Transverse colon (tissue), 4 donors: ENCODE results near the gene SAMD5. TPM values are rescaled to one million over a fixed set of nuclear protein-coding genes. Genes with fewer than 3 reads are reported as not detected.

ENCODE experiments used
- DNase-seq: peaks from one replicate; pipeline ENCODE4 v3.0.0-alpha.2; 2019
- H3K27ac ChIP-seq, 4 donors: fragments of 200-600 bp; sonication (generic); 2 replicates each; pipeline ENCODE4 v1.5.1; 2016 to 2018; ENCODE audit warnings: inconsistent platforms in 4 of 4
- H3K27me3 ChIP-seq: fragments of 200-600 bp; sonication (generic); 2 replicates; pipeline ENCODE4 v1.5.1; 2017; ENCODE audit warnings: inconsistent platforms
- H3K36me3 ChIP-seq, 4 donors: fragments of 200-600 bp; sonication (generic); 2 replicates each; pipeline ENCODE4 v1.5.1; 2017 to 2019; ENCODE audit warnings: inconsistent platforms in 4 of 4
- H3K4me1 ChIP-seq, 4 donors: fragments of 200-600 bp; sonication (generic); 2 replicates each; pipeline ENCODE4 v1.5.1; 2017 to 2020; ENCODE audit warnings: inconsistent platforms in 4 of 4
- H3K4me3 ChIP-seq, 4 donors: fragments of 200-600 bp; sonication (generic); 1 replicate in 1 of 4; 2 replicates in 3 of 4; pipeline versions ENCODE4 v1.5.1 to v1.6.1; 2017 to 2019; ENCODE audit warnings: inconsistent platforms in 4 of 4
- H3K9me3 ChIP-seq, 2 donors: fragments of 200-600 bp; sonication (generic); 2 replicates each; pipeline ENCODE4 v1.5.1; 2017 to 2019; ENCODE audit warnings: inconsistent platforms in 2 of 2
- EP300 ChIP-seq: sonication (generic); formaldehyde crosslinking; IDR thresholded peaks from one replicate; pipeline ENCODE4 v1.6.1; 2017; ENCODE audit warnings: antibody characterized with exemption, low read depth
- POLR2A ChIP-seq: fragments of 450-650 bp; IDR thresholded peaks from one replicate; pipeline ENCODE4 v1.6.1; 2016; ENCODE audit warnings: antibody characterized with exemption, mild to moderate bottlenecking, moderate library complexity
- POLR2AphosphoS5 ChIP-seq, 3 donors: sonication (generic); formaldehyde crosslinking; IDR thresholded peaks; one replicate each; pipeline ENCODE4 v1.6.1; 2016; ENCODE audit warnings: antibody characterized with exemption in 3 of 3
- WGBS, 2 donors: methylation state at CpG; one replicate each; pipeline ENCODE4 v1.1.5; 2018; ENCODE audit warnings: low coverage in 1 of 2; 5-methylcytosine and 5-hydroxymethylcytosine counted together
- in situ Hi-C, 4 donors: fragments of 200-750 bp; cut with MboI; loops; one replicate each; pipeline versions ENCODE4 v1.15.0 to v1.15.1; 2017; ENCODE audit warnings: low sequenced_read_pairs in 3 of 4, low pct_ligation_motif_present in 1 of 4, low pct_unique_long_range_greater_than_20kb in 1 of 4
- intact Hi-C: fragments of 100-400 bp; cut with DNase I; formaldehyde crosslinking; loops from one replicate; pipeline ENCODE4 v1.15.1; 2023; ENCODE audit warnings: low total_unique reads
- total RNA-seq, 4 donors: library from RNA; depleted of rRNA; stranded (reverse); fragments of >200 nt; gene quantifications; one replicate each; pipeline ENCODE4 v1.1.0, GENCODE V29; 2016
- TF ChIP-seq, protein P1 (sequence below), 5 experiments: fragments of 200-600 bp in 3 of 5; fragments of 450-650 bp in 2 of 5; sonication (generic) in 3 of 5; IDR thresholded peaks; 1 replicate in 2 of 5; 2 replicates in 3 of 5; pipeline ENCODE4 v1.5.1; 2016 to 2017; ENCODE audit warnings: antibody characterized with exemption in 5 of 5, inconsistent platforms in 3 of 5, mild to moderate bottlenecking in 2 of 5, moderate library complexity in 1 of 5

SAMD5 gene
- total RNA-seq, 4 donors from 2014 or later, result 1.5 to 7.8 (median 3.7) TPM

DNA sequence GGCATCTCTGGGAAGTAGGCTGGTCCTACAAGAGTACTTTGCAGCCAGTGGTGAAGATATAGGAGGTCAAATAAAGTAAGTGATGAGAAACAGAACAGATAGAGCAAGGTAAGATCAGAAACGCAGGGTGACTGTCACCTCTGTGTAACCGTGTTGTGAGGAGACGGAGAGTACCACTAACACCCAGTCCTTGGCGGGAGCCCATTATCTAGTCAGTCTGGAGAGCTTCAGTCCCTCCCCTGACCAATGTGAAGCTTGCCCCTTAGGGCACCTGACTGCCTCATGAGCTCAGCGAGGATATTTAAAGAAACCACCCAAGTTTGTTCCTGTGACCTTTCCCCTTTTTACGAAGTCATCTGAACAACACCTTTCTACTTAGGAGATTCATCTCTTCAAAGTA is 110.0 kb downstream of the SAMD5 start:
- 87 to 94% methylated on average over 5 to 6 of the region's 6 CpGs for WGBS, 2 donors

DNA sequence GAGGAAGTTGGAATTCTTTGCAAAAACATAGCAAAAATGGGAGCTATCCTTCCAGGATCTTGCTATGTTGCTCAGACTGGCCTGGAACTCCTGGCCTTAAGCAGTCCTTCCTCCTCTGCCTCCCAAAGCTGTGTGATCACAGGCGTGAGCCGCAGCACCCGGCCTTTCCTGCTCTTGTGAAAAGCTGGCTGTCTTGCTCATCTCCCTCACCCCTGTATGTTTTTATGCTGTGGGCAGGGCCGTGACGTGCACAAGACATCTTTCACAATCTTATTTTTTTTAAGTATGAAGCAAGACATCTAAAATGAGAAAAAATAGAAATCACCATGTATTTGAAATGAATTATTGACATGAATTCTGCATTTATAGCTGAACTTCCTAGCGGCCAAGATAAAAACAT is 110.4 kb downstream of the SAMD5 start:
- DNase-seq, result no peak
- no peak overlapping the region for H3K27ac ChIP-seq
- in situ Hi-C loops, result no loop called here
- intact Hi-C loops, result no loop called here
- no peaks in the 10 kb centered on the region for H3K4me1 ChIP-seq
- WGBS, 2 donors, result 85 to 90% methylated on average over 6 of the region's 6 CpGs
- H3K27me3 ChIP-seq, result no peaks in the 10 kb centered on the region
- no peak overlapping the region for H3K4me3 ChIP-seq
- no peaks in the 10 kb centered on the region for H3K9me3 ChIP-seq
- TF ChIP-seq POLR2AphosphoS5 (IDR thresholded peaks at IDR 0.05) (no peak), POLR2A (no peak), EP300 (no peak)
- TF ChIP-seq, protein P1, sequence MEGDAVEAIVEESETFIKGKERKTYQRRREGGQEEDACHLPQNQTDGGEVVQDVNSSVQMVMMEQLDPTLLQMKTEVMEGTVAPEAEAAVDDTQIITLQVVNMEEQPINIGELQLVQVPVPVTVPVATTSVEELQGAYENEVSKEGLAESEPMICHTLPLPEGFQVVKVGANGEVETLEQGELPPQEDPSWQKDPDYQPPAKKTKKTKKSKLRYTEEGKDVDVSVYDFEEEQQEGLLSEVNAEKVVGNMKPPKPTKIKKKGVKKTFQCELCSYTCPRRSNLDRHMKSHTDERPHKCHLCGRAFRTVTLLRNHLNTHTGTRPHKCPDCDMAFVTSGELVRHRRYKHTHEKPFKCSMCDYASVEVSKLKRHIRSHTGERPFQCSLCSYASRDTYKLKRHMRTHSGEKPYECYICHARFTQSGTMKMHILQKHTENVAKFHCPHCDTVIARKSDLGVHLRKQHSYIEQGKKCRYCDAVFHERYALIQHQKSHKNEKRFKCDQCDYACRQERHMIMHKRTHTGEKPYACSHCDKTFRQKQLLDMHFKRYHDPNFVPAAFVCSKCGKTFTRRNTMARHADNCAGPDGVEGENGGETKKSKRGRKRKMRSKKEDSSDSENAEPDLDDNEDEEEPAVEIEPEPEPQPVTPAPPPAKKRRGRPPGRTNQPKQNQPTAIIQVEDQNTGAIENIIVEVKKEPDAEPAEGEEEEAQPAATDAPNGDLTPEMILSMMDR (IDR thresholded peaks at IDR 0.05), result no peak
- H3K36me3 ChIP-seq, result no peaks in the 10 kb centered on the region

More for the DNA sequence above, 110.0 kb downstream of the SAMD5 start:
- Histone ChIP-seq H3K4me3 (no peak overlapping the region), H3K27ac (no peak overlapping the region), H3K4me1 (no peaks in the 10 kb centered on the region), H3K27me3 (no peaks in the 10 kb centered on the region), H3K36me3 (no peaks in the 10 kb centered on the region), H3K9me3 (no peaks in the 10 kb centered on the region)
- no peak for TF ChIP-seq POLR2AphosphoS5 (IDR thresholded peaks at IDR 0.05)
- no peak for TF ChIP-seq POLR2A
- no peak for TF ChIP-seq EP300
- TF ChIP-seq, protein P1 (IDR thresholded peaks at IDR 0.05), result no peak
- intact Hi-C loops, result no loop called here
- no peak for DNase-seq
- in situ Hi-C loops, result no loop called here
